Dermis blood vessel endothelial cell (primary cell): Measurements from ENCODE around the gene PLG. TPM values are rescaled to one million over a fixed set of nuclear protein-coding genes. Genes with fewer than 3 reads are reported as not detected.
"Not testable (repeated sequence)": the region's sequence is repeated elsewhere in the genome, so short reads cannot be mapped to it uniquely, and the experiment has no call there.

Source experiments
- DNase-seq: peaks from one replicate; pipeline ENCODE4 v3.0.0; 2010
- total RNA-seq: library from RNA; depleted of rRNA; stranded (reverse); fragments of >200 nt; gene quantifications from 2 replicates; pipeline ENCODE4 v1.2.3, GENCODE V29; 2014

PLG gene
- total RNA-seq, 1 donor from 2014 or later: not detected

DNA sequence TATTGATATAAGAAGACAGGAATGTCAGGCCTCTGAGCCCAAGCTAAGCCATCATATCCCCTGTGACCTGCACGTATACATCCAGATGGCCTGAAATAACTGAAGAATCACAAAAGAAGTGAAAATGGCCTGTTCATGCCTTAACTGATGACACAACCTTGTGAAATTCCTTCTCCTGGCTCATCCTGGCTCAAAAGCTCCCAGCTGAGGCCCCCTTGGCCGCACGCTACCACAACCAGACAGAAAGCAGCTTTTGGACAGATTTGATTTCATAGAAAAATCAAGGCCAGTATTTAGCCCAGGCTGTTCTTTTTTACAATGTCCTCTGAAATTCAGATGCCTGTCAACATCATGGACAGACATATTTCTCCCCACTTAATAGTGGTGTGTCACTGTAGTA is 78.6 kb downstream of the PLG start:
- DNase-seq: not testable (repeated sequence)

DNA sequence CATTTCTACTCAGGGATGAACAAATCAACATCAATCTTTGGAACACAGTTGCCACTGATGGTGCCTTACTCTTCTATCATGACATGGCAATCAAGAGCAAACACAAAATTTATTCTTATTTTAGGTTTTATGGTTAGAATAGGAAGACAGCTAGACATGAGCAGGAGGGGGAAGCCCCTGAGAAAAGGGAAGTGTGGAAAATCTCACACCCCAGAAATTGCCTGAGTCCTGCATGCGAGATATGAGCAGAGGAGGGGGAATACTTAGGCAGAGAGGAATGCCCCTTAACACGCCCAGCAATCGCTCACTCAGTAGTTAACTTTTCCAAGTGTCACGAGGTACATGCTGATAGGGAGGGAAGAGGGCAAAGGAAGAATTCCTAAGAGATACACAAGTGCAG is 79.3 kb downstream of the PLG start:
- no peak for DNase-seq

DNA sequence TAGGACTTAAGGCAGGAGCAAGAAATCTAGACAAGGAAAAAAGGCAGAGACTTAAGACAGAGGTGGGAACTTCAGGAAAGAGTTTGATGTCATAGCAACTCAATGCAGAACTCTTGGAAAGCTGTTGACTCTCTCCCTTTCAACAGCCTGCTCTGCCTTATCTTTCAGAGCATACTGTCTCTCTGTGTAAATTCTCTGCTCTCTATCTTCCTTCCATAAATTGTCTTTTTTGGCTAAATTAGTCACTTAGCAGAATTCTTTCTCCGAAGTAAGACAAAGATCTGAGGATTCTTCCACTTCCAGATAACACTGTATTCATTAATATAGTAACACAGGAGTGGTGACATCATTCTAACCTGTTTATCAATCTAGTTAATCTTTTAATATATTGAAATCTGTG is 80.2 kb downstream of the PLG start:
- DNase-seq: no peak

DNA sequence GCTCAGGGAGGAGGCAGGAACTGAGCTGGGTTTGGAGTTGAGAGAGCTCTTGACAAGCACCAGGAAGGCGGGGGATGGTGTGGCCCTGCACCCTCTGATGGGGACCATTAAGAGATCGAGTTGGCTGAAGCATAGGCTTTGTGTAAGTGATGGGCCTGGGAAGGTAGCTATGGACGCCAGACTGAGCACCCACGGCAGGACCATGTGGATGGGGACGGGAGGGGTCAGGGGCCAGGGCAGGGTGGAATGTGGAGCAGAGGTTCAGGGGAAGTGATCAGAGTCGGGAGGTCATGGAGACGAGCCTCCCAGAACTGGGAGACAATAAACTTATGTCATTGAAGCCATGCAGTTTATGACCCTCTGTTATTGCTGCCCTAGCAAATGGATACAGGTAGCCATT is 81.7 kb downstream of the PLG start:
- DNase-seq: no peak

DNA sequence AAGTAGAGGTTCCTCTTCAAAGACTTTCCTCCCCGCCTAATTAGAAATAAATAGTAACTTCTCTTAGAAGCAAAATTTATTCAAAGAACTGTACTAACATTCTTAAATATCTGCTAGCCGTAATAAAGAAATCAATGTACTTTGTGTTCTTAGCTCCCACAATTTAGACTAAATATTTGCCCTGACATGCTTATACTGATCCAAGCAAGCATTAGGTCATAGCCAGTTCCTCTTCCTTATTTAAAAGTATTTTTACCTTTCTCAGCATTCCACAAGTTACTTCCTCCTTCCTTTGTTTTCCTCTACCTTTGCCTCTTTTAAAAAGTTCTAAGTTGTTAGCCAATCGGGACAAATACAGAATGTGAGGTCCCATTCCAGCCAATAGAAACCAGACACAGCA is 86.1 kb downstream of the PLG start:
- DNase-seq: not testable (repeated sequence)

DNA sequence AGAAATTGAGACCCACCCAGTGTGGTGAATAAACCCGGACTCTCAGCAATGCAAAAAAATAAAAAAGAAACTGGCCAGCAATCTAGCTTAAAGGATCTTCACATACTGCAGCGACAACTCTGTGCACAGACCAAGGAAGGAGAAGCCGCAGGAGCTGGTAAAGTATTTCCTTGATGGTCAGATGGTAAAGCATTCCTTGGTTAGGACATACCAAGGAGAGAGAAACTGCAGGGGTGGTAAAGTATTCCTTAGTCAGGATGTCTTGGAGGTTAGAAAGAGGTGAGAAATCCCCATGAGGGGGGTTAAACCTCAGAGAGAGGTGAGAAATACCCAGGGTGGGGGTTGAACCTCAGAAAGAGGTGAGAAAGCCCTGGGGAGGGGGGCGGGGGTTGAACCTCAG is 86.8 kb downstream of the PLG start:
- DNase-seq: no peak

DNA sequence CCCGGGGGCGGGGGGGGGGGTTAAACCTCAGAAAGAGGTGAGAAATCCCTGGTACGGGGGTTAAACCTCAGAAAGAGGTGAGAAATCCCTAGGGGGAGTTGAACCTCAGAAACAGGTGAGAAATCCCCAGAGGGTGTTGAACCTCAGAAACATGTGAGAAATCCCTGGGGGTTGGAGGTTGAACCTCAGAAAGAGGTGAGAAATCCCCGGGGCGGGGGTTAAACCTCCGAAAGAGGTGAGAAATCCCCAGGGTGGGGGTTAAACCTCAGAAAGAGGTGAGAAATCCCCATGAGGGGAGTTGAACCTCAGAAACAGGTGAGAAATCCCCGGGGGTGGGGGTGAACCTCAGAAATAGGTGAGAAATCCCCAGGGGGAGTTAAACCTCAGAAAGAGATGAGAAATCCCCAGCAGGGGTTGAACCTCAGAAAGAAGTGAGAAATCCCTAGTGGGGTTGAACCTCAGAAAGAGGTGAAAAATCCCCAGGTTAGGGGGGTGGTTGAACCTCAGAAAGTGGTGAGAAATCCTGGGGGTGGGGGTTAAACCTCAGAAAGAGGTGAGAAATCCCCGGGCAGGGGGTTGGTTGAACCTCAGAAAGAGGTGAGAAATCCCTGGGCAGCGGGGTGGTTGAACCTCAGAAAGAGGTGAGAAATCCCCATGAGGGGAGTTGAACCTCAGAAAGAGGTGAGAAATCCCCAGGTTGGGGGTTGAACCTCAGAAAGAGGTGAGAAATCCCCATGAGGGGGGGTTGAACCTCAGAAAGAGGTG is 87.4 kb downstream of the PLG start:
- DNase-seq: no peak

DNA sequence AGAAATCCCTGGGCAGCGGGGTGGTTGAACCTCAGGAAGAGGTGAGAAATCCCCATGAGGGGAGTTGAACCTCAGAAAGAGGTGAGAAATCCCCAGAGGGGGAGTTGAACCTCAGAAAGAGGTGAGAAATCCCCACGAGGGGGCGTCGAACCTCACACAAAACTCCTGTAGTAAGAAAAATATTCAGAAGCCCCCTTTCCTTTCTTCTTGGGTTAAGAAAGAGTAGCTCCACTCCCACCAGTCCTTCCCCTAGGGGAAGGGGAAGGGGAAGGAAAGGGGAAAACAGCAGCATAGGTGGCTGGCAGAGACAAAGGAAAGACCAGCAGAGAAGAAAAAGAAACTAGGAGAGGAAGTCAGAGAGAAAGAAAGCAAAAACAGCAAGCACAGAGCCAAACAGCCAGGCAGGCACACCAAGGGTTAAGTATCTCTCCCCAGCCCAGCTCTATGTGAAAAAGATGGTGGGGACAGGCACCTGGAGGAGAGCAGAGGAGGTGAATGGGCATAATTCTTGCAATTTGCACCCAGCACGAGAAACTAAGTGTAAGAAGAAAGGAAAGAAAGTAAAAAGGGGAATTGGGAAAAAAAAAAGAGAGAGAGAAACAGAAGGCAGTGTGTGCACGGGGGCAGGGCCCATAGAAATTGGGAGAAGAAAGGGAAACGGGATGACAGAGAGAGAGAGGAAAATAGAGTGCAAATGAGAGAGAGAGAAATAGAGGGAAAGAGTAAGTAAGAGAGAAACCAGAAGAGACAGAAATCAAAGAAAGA is 88.2 kb downstream of the PLG start:
- no peak for DNase-seq

DNA sequence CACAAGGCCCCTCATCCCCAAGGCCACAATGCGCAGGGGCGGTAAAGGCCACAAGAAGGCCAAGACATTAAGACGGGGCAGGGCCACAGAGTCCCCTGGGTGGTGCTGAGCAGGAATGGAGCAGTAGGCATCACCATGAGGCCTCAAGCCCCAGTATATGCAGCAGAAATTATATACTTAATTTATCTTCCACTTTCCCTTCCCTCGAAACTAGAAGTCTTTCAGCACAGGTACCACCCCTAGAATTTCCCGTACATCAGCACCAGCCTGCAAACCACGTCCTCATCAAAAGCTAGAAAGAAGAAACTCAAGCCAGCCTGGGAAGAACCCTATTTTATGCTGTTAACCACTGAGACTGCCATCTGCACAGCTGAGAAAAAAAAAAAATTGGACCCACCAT is 89.4 kb downstream of the PLG start:
- no peak for DNase-seq

DNA sequence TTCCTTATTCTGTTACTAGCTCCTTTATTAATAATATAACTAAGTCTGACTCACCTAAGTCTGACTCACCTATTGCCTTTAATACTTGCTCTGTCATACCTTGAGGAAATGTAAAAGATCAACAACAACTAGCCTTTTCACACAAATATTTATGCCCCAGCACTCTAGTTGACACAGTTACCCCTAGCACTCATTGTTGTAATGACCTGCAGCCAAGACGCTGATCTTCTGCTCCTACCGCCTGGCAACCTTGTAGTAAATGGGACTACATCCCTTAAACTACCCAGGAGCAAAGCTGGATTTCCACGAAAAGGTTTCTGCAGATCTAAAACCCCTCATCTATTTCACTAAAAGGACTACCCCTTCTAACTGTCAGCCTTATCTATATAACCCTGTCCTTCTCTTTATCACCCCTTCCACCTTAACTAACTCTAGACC is 90.0 kb downstream of the PLG start:
- no peak for DNase-seq

DNA sequence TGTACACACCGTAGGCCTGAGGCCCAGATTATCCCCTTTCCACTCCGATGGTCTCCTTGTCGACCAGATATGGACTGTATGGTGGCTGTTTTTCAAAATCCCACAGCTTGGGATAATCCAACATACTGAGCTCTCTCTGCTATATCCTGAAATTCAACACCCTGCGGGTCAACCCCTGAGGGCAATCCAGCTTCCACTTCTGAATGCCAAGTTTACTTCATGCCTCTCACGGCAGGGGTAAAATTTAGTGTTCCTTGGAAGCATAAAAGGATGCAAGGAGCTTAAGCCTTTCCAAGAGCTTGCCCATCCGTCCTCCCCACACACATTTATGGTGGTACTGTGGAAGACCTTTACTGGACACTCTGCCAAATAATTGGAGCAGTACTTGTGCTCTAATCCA is 90.7 kb downstream of the PLG start:
- DNase-seq: no peak

DNA sequence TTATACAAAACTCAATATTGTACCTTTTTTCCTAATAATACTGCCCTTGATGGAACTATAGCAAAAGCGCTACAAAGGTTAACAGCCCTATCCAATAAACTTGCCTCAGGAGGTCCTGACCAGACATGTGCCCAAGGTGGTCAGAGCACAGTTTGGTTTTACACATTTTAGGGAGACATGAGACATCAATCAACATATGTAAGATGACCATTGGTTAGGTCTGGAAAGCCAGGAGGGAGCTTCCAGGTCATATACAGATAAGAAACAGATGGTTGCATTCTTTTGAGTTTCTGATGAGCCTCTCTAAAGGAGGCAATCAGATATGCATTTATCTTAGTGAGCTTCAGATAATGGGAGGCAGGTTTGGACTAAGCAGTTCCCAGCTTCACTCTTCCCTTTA is 91.6 kb downstream of the PLG start:
- DNase-seq: no peak

DNA sequence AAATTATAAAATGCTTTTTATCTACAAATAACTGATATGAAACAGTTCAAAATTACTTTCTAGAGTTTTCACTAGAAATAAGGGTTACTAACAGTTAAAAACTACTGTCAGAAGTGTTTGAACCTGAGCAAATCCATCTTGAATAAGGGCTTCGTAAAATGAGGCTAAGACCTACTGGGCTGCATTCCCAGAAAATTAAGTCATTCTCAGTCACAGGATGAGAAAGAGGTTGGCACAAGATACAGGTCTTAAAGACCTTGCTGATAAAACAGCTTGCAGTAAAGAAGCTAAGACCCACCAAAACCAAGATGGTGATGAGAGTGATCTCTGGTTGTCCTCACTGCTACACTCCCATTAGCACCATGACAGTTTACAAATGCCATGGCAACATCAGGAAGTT is 93.7 kb downstream of the PLG start:
- no peak for DNase-seq

DNA sequence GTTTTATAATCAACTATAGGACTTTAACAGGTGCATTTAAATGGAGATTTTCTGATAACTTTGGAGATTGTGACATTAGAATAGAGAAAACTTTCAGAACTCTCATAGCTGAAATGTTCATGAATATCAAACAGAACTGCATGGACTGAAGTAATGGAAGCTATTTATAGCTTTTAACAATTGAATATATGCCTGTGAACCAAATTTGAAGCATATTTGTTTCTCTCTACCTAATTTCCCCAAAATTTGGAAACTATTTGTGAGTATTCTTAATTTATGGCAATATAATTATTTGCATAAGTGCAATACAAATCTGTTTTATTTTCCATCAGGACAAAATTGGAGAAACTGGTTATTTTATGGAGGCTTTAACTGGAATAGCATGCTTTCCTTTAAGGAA is 96.6 kb downstream of the PLG start:
- DNase-seq: no peak

DNA sequence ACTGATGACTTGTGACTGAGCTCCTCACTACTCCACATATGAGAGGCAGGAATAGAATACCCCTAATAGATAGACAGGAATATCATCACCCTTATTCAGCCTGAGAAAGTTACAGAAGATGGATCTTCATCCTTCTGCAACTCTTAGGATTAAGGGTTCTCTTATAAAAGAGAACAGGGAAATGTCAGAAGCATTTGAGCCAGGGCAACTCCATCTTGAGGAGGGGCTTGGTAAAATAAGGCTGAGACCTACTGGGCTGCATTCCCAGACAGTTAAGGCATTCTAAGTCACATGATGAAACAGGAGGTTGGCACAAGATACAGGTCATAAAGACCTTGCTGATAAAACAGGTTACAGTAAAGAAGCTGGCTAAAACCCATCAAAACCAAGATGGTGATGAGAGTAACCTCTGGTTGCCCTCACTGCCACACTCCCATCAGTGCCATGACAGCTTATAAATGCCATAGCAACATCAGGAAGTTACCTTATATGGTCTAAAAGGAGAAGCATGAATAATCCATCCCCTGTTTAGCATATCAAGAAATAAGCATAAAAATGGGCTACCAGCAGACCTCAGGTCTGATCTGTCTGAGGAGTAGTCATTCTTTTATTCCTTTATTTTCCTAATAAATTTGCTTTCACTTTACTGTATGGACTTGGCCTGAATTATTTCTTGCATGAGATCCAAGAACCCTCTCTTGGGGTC is 97.9 kb downstream of the PLG start:
- DNase-seq: no peak

DNA sequence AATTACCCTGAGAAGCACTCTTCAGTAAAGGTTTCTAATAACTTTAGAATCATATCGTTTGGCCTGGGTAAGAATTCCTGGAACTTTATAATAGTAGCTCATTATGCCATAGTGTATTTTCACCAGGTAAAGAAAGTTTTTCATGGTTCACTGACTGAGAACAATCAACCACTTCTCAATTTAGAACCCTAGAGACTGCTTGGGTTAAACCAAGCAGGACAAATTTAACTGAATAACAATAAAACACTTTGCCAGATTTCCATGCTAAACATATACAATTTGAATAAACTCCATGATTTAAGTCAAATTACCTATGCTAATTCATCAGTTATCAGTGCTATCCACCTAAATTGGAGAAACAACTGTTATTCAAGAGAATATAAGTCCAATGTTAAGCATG is 99.4 kb downstream of the PLG start:
- DNase-seq: no peak

DNA sequence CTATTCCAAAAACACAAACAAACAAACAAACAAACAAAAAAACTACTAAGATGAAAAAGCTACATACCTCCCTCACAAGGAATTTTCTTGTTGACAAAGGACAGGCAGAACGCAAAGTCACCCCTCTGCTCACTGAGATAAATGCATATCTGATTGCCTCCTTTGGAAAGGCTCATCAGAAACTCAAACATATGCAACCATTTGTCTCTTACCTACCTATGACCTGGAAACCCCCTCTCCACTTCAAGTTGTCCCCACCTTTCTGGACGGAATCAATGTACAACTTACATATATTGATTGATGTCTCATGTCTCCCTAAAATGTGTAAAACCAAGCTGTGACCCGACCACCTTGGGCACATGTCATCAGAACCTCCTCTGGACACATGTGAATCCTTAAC is 100.0 kb downstream of the PLG start:
- DNase-seq: not testable (repeated sequence)

Other genes starting within 250 kb of the PLG start
- gene LPA, start 38.0 kb upstream of the PLG start, total RNA-seq: not detected in 2 replicates